Measurements from ENCODE around the gene C11orf58.

The C11orf58 gene

GRCh38 chr11:16769386-16769785 lies 30.9 kb downstream of the C11orf58 start:
- no peak for DNase-seq (ENCODE audit: low read depth in 2 of 2)

GRCh38 chr11:16770016-16770415 lies 31.6 kb downstream of the C11orf58 start:
- DNase-seq (ENCODE audit: low read depth in 2 of 2), result no peak

GRCh38 chr11:16771350-16772140 lies 33.1 kb downstream of the C11orf58 start:
- DNase-seq (ENCODE audit: low read depth in 2 of 2), result no peak

- DNase-seq (ENCODE audit: low read depth in 2 of 2), result no peak
Measured at GRCh38 chr11:16772141-16772512, 33.7 kb downstream of the C11orf58 start.

GRCh38 chr11:16773981-16774935 lies 35.8 kb downstream of the C11orf58 start:
- no peak for DNase-seq (ENCODE audit: low read depth in 2 of 2)

GRCh38 chr11:16774936-16775613 lies 36.6 kb downstream of the C11orf58 start:
- DNase-seq (ENCODE audit: low read depth in 2 of 2), result no peak

- no peak for DNase-seq (ENCODE audit: low read depth in 2 of 2)
Measured at GRCh38 chr11:16775614-16776283, 37.3 kb downstream of the C11orf58 start.

- DNase-seq (ENCODE audit: low read depth in 2 of 2), result no peak
Measured at GRCh38 chr11:16776711-16777612, 38.5 kb downstream of the C11orf58 start.

GRCh38 chr11:16777613-16777975 lies 39.1 kb downstream of the C11orf58 start:
- DNase-seq (ENCODE audit: low read depth in 2 of 2), result no peak

GRCh38 chr11:16778286-16778685 lies 39.8 kb downstream of the C11orf58 start:
- no peak for DNase-seq (ENCODE audit: low read depth in 2 of 2)

GRCh38 chr11:16778876-16779275 lies 40.4 kb downstream of the C11orf58 start:
- DNase-seq (ENCODE audit: low read depth in 2 of 2), result no peak

- no peak for DNase-seq (ENCODE audit: low read depth in 2 of 2)
Measured at GRCh38 chr11:16779436-16779835, 41.0 kb downstream of the C11orf58 start.

- DNase-seq (ENCODE audit: low read depth in 2 of 2), result no peak
Measured at GRCh38 chr11:16780146-16780545, 41.7 kb downstream of the C11orf58 start.

GRCh38 chr11:16780698-16781550 lies 42.5 kb downstream of the C11orf58 start:
- DNase-seq (ENCODE audit: low read depth in 2 of 2), result no peak

- no peak for DNase-seq (ENCODE audit: low read depth in 2 of 2)
Measured at GRCh38 chr11:16781936-16782919, 43.8 kb downstream of the C11orf58 start.

- no peak for DNase-seq (ENCODE audit: low read depth in 2 of 2)
Measured at GRCh38 chr11:16783321-16783801, 44.9 kb downstream of the C11orf58 start.

GRCh38 chr11:16784097-16784496 lies 45.6 kb downstream of the C11orf58 start:
- no peak for DNase-seq (ENCODE audit: low read depth in 2 of 2)

GRCh38 chr11:16784666-16785065 lies 46.2 kb downstream of the C11orf58 start:
- DNase-seq (ENCODE audit: low read depth in 2 of 2), result no peak
